GM06990 (cell line): Measurements from ENCODE around the gene NEK2.

Experiments used
- DNase-seq: peaks from one replicate; pipeline ENCODE4 v3.0.0-alpha.2; 2011; ENCODE audit not compliant: insufficient read length; ENCODE audit errors: extremely low read depth
- H3K27me3 ChIP-seq: replicated peaks from 2 replicates; pipeline ENCODE4 v1.6.0; 2011; ENCODE audit warnings: low read length; ENCODE audit not compliant: control insufficient read depth, insufficient read depth
- H3K36me3 ChIP-seq: 2 replicates; pipeline ENCODE4 v1.5.1; 2011; ENCODE audit warnings: low read length; ENCODE audit not compliant: control insufficient read depth, insufficient read depth
- H3K4me3 ChIP-seq: replicated peaks from 2 replicates; pipeline ENCODE4 v1.5.1; 2011; ENCODE audit warnings: low read depth, mild to moderate bottlenecking, control low read depth, low read length
- CTCF ChIP-seq: IDR thresholded peaks from 2 replicates; pipeline ENCODE4 v1.5.1; 2011; ENCODE audit warnings: low read length, control low read depth, mild to moderate bottlenecking, inconsistent platforms; ENCODE audit not compliant: insufficient read depth, poor library complexity, severe bottlenecking

NEK2 gene

GRCh38 chr1:211680752-211681327 lies 5.4 kb upstream of the NEK2 start:
- Histone ChIP-seq H3K36me3 (no peaks in the 10 kb centered on the region), H3K27me3 (no peaks in the 10 kb centered on the region), H3K4me3 (no peak overlapping the region)
- DNase-seq = peak; percentile 73
- TF ChIP-seq CTCF = peak; percentile 60

- TF ChIP-seq CTCF = no peak
Measured at GRCh38 chr1:211677659-211678058, 2.2 kb upstream of the NEK2 start.

GRCh38 chr1:211676761-211677160 lies 1.3 kb upstream of the NEK2 start:
- no peak for DNase-seq
- Histone ChIP-seq H3K36me3 (no peaks in the 10 kb centered on the region), H3K4me3 (no peak overlapping the region), H3K27me3 (no peaks in the 10 kb centered on the region)
- TF ChIP-seq CTCF = no peak

More at GRCh38 chr1:211677659-211678058, 2.2 kb upstream of the NEK2 start:
- H3K36me3 ChIP-seq = no peaks in the 10 kb centered on the region
- no peak overlapping the region for H3K4me3 ChIP-seq
- DNase-seq = peak; percentile 59
- H3K27me3 ChIP-seq = no peaks in the 10 kb centered on the region

- DNase-seq = no peak
- TF ChIP-seq CTCF = no peak
- Histone ChIP-seq H3K4me3 (no peak overlapping the region; the same call in 1 of the 2 replicates), H3K27me3 (no peaks in the 10 kb centered on the region), H3K36me3 (no peaks in the 10 kb centered on the region)
Measured at GRCh38 chr1:211676106-211676583, 724 bp upstream of the NEK2 start.

- Histone ChIP-seq H3K27me3 (no peaks in the 10 kb centered on the region), H3K4me3 (no peak overlapping the region), H3K36me3 (peaks cover 1% of the 10 kb centered on the region; the same call in 1 of the 2 replicates)
- no peak for TF ChIP-seq CTCF
- no peak for DNase-seq
Measured at GRCh38 chr1:211667065-211667617, 8.3 kb downstream of the NEK2 start.
